ENCODE data around the gene FCN2. TPM values are rescaled to one million over a fixed set of nuclear protein-coding genes. Genes with fewer than 3 reads are reported as not detected.

The FCN2 gene
- total RNA-seq, 4 donors from 2014 or later, result not detected

GRCh38 chr9:134837529-134837928, 43.1 kb upstream of the FCN2 start:
- no peak for DNase-seq
- no peak for TF ChIP-seq CTCF (IDR thresholded peaks at IDR 0.05)
- TF ChIP-seq POLR2A (IDR thresholded peaks at IDR 0.05), result no peak
- H3K4me3 ChIP-seq, result no peak overlapping the region
- no peaks in the 10 kb centered on the region for H3K9me3 ChIP-seq
- WGBS, 2 donors, result 75 to 88% methylated on average over 2 to 12 of the region's 12 CpGs
- no peak overlapping the region for H3K27ac ChIP-seq
- H3K27me3 ChIP-seq, result no peaks in the 10 kb centered on the region
- intact Hi-C loops (cut with DNase I), result no loop called here
- H3K4me1 ChIP-seq, result no peaks in the 10 kb centered on the region
- H3K36me3 ChIP-seq, result peaks cover 0 to 46% (median 0%) of the 10 kb centered on the region in 3 donors

GRCh38 chr9:134838651-134839454, 41.8 kb upstream of the FCN2 start:
- Histone ChIP-seq H3K9me3 (no peaks in the 10 kb centered on the region), H3K27ac (no peak overlapping the region), H3K4me1 (no peaks in the 10 kb centered on the region), H3K4me3 (no peak overlapping the region), H3K36me3 (peaks cover 0 to 58% (median 0%) of the 10 kb centered on the region in 3 donors), H3K27me3 (no peaks in the 10 kb centered on the region)
- intact Hi-C loops (cut with DNase I), result no loop called here
- DNase-seq, result no peak
- WGBS, 2 donors, result 87 to 89% methylated on average over 13 to 27 of the region's 34 CpGs
- TF ChIP-seq CTCF (IDR thresholded peaks at IDR 0.05), result no peak
- TF ChIP-seq POLR2A (IDR thresholded peaks at IDR 0.05), result no peak

GRCh38 chr9:134839455-134840125, 41.0 kb upstream of the FCN2 start:
- H3K36me3 ChIP-seq, result peaks cover 0 to 63% (median 0%) of the 10 kb centered on the region in 3 donors
- TF ChIP-seq POLR2A (IDR thresholded peaks at IDR 0.05) (no peak), CTCF (IDR thresholded peaks at IDR 0.05) (no peak)
- H3K9me3 ChIP-seq, result no peaks in the 10 kb centered on the region
- WGBS, 2 donors, result 80% methylated on average over 1 of the region's 21 CpGs; no CpG with 5 or more reads in 1 of the 2 donors
- no peak overlapping the region for H3K4me3 ChIP-seq
- no peak overlapping the region for H3K27ac ChIP-seq
- no peaks in the 10 kb centered on the region for H3K27me3 ChIP-seq
- intact Hi-C loops (cut with DNase I), result no loop called here
- H3K4me1 ChIP-seq, result no peaks in the 10 kb centered on the region
- no peak for DNase-seq

- no peak for TF ChIP-seq CTCF (IDR thresholded peaks at IDR 0.05)
- no peak for TF ChIP-seq POLR2A (IDR thresholded peaks at IDR 0.05)
- no peaks in the 10 kb centered on the region for H3K27me3 ChIP-seq
- no peak overlapping the region for H3K27ac ChIP-seq
- H3K4me1 ChIP-seq, result no peaks in the 10 kb centered on the region
- no peak overlapping the region for H3K4me3 ChIP-seq
- DNase-seq, result no peak
- intact Hi-C loops (cut with DNase I), result no loop called here
- H3K36me3 ChIP-seq, result peaks cover 0 to 63% (median 0%) of the 10 kb centered on the region in 3 donors
- 80 to 91% methylated on average over 1 to 7 of the region's 12 CpGs for WGBS, 2 donors
- no peaks in the 10 kb centered on the region for H3K9me3 ChIP-seq
Measured at GRCh38 chr9:134840511-134840910, 40.1 kb upstream of the FCN2 start.

All from esophagus squamous epithelium (tissue), 5 donors.